GM12878 (cell line): ENCODE data around the gene TDRD12. TPM values are rescaled to one million over a fixed set of nuclear protein-coding genes. Genes with fewer than 3 reads are reported as not detected.
A peak's percentile ranks its signal among the peaks of the same experiment; 100 is the strongest.

Experiments
- ATAC-seq: fragments of 200-7000 bp; cut with Tn5 transposase; 3 replicates; pipeline ENCODE4 v1.9.1; 2020; ENCODE audit warnings: mild to moderate bottlenecking, moderate library complexity
- BruUV-seq: library from RNA; stranded (reverse); fragments of 400-500 nt; replicated peaks from 2 replicates; lab custom pipeline; 2021; lab: Mats Ljungman, UMichigan
- CTCF ChIA-PET: fragments of 300-600 bp; sonication (Branson Sonifier 250); formaldehyde crosslinking; extraction: SDS; loops from one replicate; lab custom pipeline; 2021; ENCODE audit warnings: inconsistent platforms; lab: Yijun Ruan, JAX
- POLR2A ChIA-PET: fragments of 350-600 bp; formaldehyde crosslinking; extraction: SDS; loops from one replicate; lab custom pipeline; 2021; ENCODE audit warnings: inconsistent platforms; lab: Charles Lee
- RAD21 ChIA-PET: fragments of 300-600 bp; sonication (Branson Sonifier 250); formaldehyde crosslinking; loops from one replicate; lab custom pipeline; 2023; ENCODE audit warnings: antibody characterized with exemption; ENCODE audit not compliant: unreplicated experiment; lab: Charles Lee
- SMC1A ChIA-PET: fragments of 300-600 bp; sonication (Branson Sonifier 250); formaldehyde crosslinking; loops from one replicate; lab custom pipeline; 2023; ENCODE audit not compliant: unreplicated experiment, uncharacterized antibody; lab: Charles Lee
- DNase-seq: peaks from one replicate; pipeline ENCODE4 v3.0.0-alpha.2; 2011; ENCODE audit warnings: low read depth, low spot score
- FAIRE-seq: peaks from 3 replicates; lab custom pipeline; 2011; peaks lifted over from hg19 to GRCh38; lab: Jason Lieb, UNC
- H2AFZ ChIP-seq: 2 replicates; pipeline ENCODE4 v1.6.0; 2011; ENCODE audit warnings: low read depth, low read length, control low read depth; ENCODE audit not compliant: control insufficient read depth
- H3K27ac ChIP-seq: 2 replicates; pipeline ENCODE4 v1.5.1; 2011; ENCODE audit warnings: control low read depth; ENCODE audit not compliant: control insufficient read depth, insufficient read depth
- H3K27me3 ChIP-seq, 2 experiments: replicated peaks in 1 of 2; 2 replicates each; pipeline versions ENCODE4 v1.6.0 to v1.6.1; 2011; ENCODE audit warnings: low read length in 1 of 2; ENCODE audit not compliant: control insufficient read depth in 2 of 2, insufficient read depth in 2 of 2
- H3K36me3 ChIP-seq, 2 experiments: 2 replicates each; pipeline ENCODE4 v1.5.1; 2011; ENCODE audit warnings: low read length in 1 of 2; ENCODE audit not compliant: control insufficient read depth in 2 of 2, insufficient read depth in 2 of 2
- H3K4me1 ChIP-seq: 2 replicates; pipeline ENCODE4 v1.6.1; 2011; ENCODE audit warnings: mild to moderate bottlenecking, low read length, moderate library complexity, mixed read lengths; ENCODE audit not compliant: control insufficient read depth, insufficient read depth
- H3K4me2 ChIP-seq: 2 replicates; pipeline ENCODE4 v1.6.0; 2011; ENCODE audit warnings: control low read depth; ENCODE audit not compliant: control insufficient read depth, insufficient read depth
- H3K4me3 ChIP-seq: fragments of 200-600 bp; sonication (generic); 2 replicates; pipeline ENCODE4 v1.5.1; 2016
- H3K79me2 ChIP-seq: 2 replicates; pipeline ENCODE4 v1.6.0; 2011; ENCODE audit warnings: low read length; ENCODE audit not compliant: control insufficient read depth, insufficient read depth
- H3K9ac ChIP-seq: 2 replicates; pipeline ENCODE4 v1.8.0; 2011; ENCODE audit warnings: low read length, control low read depth, mixed read lengths; ENCODE audit not compliant: control insufficient read depth, insufficient read depth
- H3K9me3 ChIP-seq: replicated peaks from 3 replicates; pipeline ENCODE4 v1.5.1; 2011; ENCODE audit warnings: mild to moderate bottlenecking, low read length; ENCODE audit not compliant: control insufficient read depth, insufficient read depth
- H4K20me1 ChIP-seq: 2 replicates; pipeline ENCODE4 v1.6.0; 2011; ENCODE audit not compliant: control insufficient read depth, insufficient read depth
- ESRRA ChIP-seq: IDR thresholded peaks from 2 replicates; pipeline ENCODE4 v1.6.1; 2012; ENCODE audit warnings: mild to moderate bottlenecking, low read length, improper control_type of control experiment
- PBX3 ChIP-seq: IDR thresholded peaks from 2 replicates; pipeline ENCODE4 v1.6.1; 2011; ENCODE audit warnings: mild to moderate bottlenecking, low read depth, low read length, moderate library complexity; ENCODE audit not compliant: insufficient replicate concordance
- PKNOX1 ChIP-seq: fragments of 450-650 bp; IDR thresholded peaks from 2 replicates; pipeline ENCODE4 v1.6.1; 2016; ENCODE audit warnings: mild to moderate bottlenecking
- POU2F2 ChIP-seq: IDR thresholded peaks from 3 replicates; pipeline ENCODE4 v1.6.1; 2011; ENCODE audit warnings: low read depth, mild to moderate bottlenecking, low read length, borderline replicate concordance
- RAD21 ChIP-seq: IDR thresholded peaks from 2 replicates; pipeline ENCODE4 v1.6.1; 2011; ENCODE audit warnings: mild to moderate bottlenecking, low read depth, low read length, moderate library complexity; ENCODE audit not compliant: insufficient read depth
- WGBS: methylation state at CpG from one replicate; pipeline ENCODE4 v1.1.6; 2016; ENCODE audit warnings: low lambda C conversion rate; ENCODE audit not compliant: insufficient replicate concordance, insufficient coverage; ENCODE audit errors: missing lambda C conversion rate; 5-methylcytosine and 5-hydroxymethylcytosine counted together
- in situ Hi-C: fragments of 300-500 bp; cut with MboI; formaldehyde crosslinking; loops from 9 replicates; pipeline ENCODE4 v1.14.3; 2018; ENCODE audit warnings: mixed read lengths
- intact Hi-C: fragments of 100-400 bp; cut with micrococcal nuclease; formaldehyde crosslinking; loops from one replicate; pipeline ENCODE4 v1.14.2; 2022; ENCODE audit not compliant: unreplicated experiment
- polyA plus RNA-seq, 11 experiments: library from polyadenylated mRNA; depleted of rRNA in 4 of 11; unstranded in 6 of 11; stranded (reverse) in 5 of 11; fragments of >200 nt; fragmentation: Nextera tagmentation in 4 of 11; fragmentation: Illumina TruSeq in 1 of 11; extraction: Ambion mirVana in 4 of 11; extraction: Trizol in 1 of 11; gene quantifications; 1 replicate in 1 of 11; 2 replicates in 10 of 11; pipeline versions ENCODE4 v1.2.1 to v1.2.3, GENCODE V29; 2011 to 2016; ENCODE audit warnings: inconsistent platforms in 2 of 11, missing spikeins in 2 of 11, low read depth in 1 of 11
- total RNA-seq, 4 experiments: library from RNA; depleted of rRNA in 3 of 4; stranded (reverse); fragments of >200 nt in 3 of 4; fragmentation: Illumina TruSeq in 1 of 4; extraction: Trizol in 1 of 4; gene quantifications; 2 replicates each; pipeline versions ENCODE4 v1.2.1 to v1.2.3, GENCODE V29; 2013 to 2021
- TF ChIP-seq, protein P1 (sequence below), 3 experiments: IDR thresholded peaks in 2 of 3; conservative IDR thresholded peaks in 1 of 3; 2 replicates each; pipeline ENCODE4 v1.5.1; 2011; ENCODE audit warnings: low read depth in 3 of 3, low read length in 3 of 3, mild to moderate bottlenecking in 3 of 3, control low read depth in 2 of 3, moderate library complexity in 2 of 3, inconsistent platforms in 1 of 3, mixed read lengths in 1 of 3; ENCODE audit not compliant: control insufficient read depth in 2 of 3, insufficient read depth in 1 of 3; ENCODE audit errors: extremely low read depth in 1 of 3

Gene TDRD12
- total and polyA plus RNA-seq, 10 of the 15 experiments (the other 5 are each of a cell fraction or from before 2014, with no cell fraction given) = 0.08 to 0.15 TPM; not detected in 8

DNA sequence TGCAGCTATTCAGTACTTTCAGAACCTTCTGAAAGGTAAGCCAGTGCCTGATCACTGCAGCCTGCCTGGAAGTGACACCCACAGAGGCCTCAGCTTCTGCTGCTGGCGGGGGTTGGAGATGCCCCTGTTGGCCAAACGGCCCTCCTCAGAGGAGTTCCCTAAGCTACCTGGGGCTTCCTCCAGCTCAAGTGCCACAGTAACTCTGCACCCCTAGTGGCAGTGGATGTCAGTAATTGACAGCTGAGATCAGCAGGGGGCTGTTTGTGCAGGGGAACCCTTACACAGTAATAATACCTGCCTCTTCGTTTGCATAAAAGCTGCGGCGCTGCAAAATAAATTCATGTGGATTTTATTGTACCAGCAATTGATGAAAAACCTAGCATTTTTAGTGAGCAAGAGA, 28.9 kb downstream of the TDRD12 start:
- no peaks in the 10 kb centered on the region; the same call in 2 of the 3 replicates for H3K9me3 ChIP-seq
- H3K79me2 ChIP-seq = no peaks in the 10 kb centered on the region
- in situ Hi-C loops = no loop called here
- TF ChIP-seq PKNOX1 (peak; percentile 77), ESRRA (no peak), PBX3 (peak; percentile 29), RAD21 (peak; percentile 60), POU2F2 (no peak)
- TF ChIP-seq, protein P1, sequence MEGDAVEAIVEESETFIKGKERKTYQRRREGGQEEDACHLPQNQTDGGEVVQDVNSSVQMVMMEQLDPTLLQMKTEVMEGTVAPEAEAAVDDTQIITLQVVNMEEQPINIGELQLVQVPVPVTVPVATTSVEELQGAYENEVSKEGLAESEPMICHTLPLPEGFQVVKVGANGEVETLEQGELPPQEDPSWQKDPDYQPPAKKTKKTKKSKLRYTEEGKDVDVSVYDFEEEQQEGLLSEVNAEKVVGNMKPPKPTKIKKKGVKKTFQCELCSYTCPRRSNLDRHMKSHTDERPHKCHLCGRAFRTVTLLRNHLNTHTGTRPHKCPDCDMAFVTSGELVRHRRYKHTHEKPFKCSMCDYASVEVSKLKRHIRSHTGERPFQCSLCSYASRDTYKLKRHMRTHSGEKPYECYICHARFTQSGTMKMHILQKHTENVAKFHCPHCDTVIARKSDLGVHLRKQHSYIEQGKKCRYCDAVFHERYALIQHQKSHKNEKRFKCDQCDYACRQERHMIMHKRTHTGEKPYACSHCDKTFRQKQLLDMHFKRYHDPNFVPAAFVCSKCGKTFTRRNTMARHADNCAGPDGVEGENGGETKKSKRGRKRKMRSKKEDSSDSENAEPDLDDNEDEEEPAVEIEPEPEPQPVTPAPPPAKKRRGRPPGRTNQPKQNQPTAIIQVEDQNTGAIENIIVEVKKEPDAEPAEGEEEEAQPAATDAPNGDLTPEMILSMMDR (IDR thresholded peaks at IDR 0.05 in 2 of 3, conservative IDR thresholded peaks at IDR 0.05 in 1 of 3; ENCODE audit: control insufficient read depth in 2 of 3, extremely low read depth in 1 of 3, insufficient read depth in 1 of 3, low read depth in 3 of 3, low read length in 3 of 3) = peak; percentile 45 to 56 (median 49); a peak in 5 of 6 replicates
- ChIA-PET RAD21 (interaction anchor here (1.2 kb wide), 1 partner anchor 55 kb away, joined by 3 read pairs; no protein-coding TSS in a partner anchor), SMC1A (no interaction called here), POLR2A (no interaction called here), CTCF (interaction anchor here (0.5 to 0.8 kb wide), 4 partner anchors 17 to 235 kb away, joined by 3 to 4 read pairs (median 4); no protein-coding TSS in a partner anchor)
- peak; percentile 54 for FAIRE-seq
- peaks cover 6% of the 10 kb centered on the region for H3K4me1 ChIP-seq
- no peak for DNase-seq
- H3K27me3 ChIP-seq = no peaks in the 10 kb centered on the region; a peak in 1 of 4 replicates
- H3K9ac ChIP-seq = no peak overlapping the region
- no peak overlapping the region for H3K27ac ChIP-seq
- H2AFZ ChIP-seq = no peak overlapping the region
- BruUV-seq = no TSS peak
- no peak overlapping the region for H3K4me2 ChIP-seq
- intact Hi-C loops = no loop called here
- H3K4me3 ChIP-seq = no peak overlapping the region
- H3K36me3 ChIP-seq = no peaks in the 10 kb centered on the region
- H4K20me1 ChIP-seq = no peaks in the 10 kb centered on the region
- WGBS = 8% methylated on average over 5 of the region's 5 CpGs
- peak; percentile 85 for ATAC-seq
